HG03139 (cell line): ENCODE data around the gene NSUN3.

Experiments used
- ATAC-seq: cut with Tn5 transposase; IDR thresholded peaks from one replicate; pipeline ENCODE4 v1.9.1; 2021; ENCODE audit not compliant: unreplicated experiment

The NSUN3 gene

GRCh38 chr3:94117729-94118128 lies 54.9 kb downstream of the NSUN3 start:
- no peak for ATAC-seq

- ATAC-seq = no peak
Measured at GRCh38 chr3:94118390-94118789, 55.5 kb downstream of the NSUN3 start.

- no peak for ATAC-seq
Measured at GRCh38 chr3:94121161-94121560, 58.3 kb downstream of the NSUN3 start.

- no peak for ATAC-seq
Measured at GRCh38 chr3:94127115-94127514, 64.3 kb downstream of the NSUN3 start.

GRCh38 chr3:94130690-94131089 lies 67.8 kb downstream of the NSUN3 start:
- ATAC-seq = no peak

- no peak for ATAC-seq
Measured at GRCh38 chr3:94132777-94133176, 69.9 kb downstream of the NSUN3 start.

GRCh38 chr3:94136133-94136532 lies 73.3 kb downstream of the NSUN3 start:
- ATAC-seq = no peak

GRCh38 chr3:94137377-94137776 lies 74.5 kb downstream of the NSUN3 start:
- no peak for ATAC-seq

- ATAC-seq = no peak
Measured at GRCh38 chr3:94146455-94146854, 83.6 kb downstream of the NSUN3 start.

- ATAC-seq = no peak
Measured at GRCh38 chr3:94147012-94147411, 84.2 kb downstream of the NSUN3 start.

- no peak for ATAC-seq
Measured at GRCh38 chr3:94150113-94150512, 87.3 kb downstream of the NSUN3 start.

- ATAC-seq = no peak
Measured at GRCh38 chr3:94156626-94157025, 93.8 kb downstream of the NSUN3 start.

- ATAC-seq = no peak
Measured at GRCh38 chr3:94158512-94158911, 95.7 kb downstream of the NSUN3 start.

GRCh38 chr3:94159062-94159828 lies 96.4 kb downstream of the NSUN3 start:
- no peak for ATAC-seq

- no peak for ATAC-seq
Measured at GRCh38 chr3:94162700-94163099, 99.8 kb downstream of the NSUN3 start.

GRCh38 chr3:94167346-94167745 lies 104.5 kb downstream of the NSUN3 start:
- ATAC-seq = no peak

- ATAC-seq = no peak
Measured at GRCh38 chr3:94167796-94168195, 104.9 kb downstream of the NSUN3 start.

GRCh38 chr3:94171954-94172353 lies 109.1 kb downstream of the NSUN3 start:
- ATAC-seq = no peak

GRCh38 chr3:94172695-94173310 lies 109.9 kb downstream of the NSUN3 start:
- ATAC-seq = no peak

GRCh38 chr3:94173673-94174434 lies 111.0 kb downstream of the NSUN3 start:
- no peak for ATAC-seq

- ATAC-seq = no peak
Measured at GRCh38 chr3:94175677-94176076, 112.8 kb downstream of the NSUN3 start.
